ENCODE results near the gene TMEM88.

TMEM88 gene

DNA sequence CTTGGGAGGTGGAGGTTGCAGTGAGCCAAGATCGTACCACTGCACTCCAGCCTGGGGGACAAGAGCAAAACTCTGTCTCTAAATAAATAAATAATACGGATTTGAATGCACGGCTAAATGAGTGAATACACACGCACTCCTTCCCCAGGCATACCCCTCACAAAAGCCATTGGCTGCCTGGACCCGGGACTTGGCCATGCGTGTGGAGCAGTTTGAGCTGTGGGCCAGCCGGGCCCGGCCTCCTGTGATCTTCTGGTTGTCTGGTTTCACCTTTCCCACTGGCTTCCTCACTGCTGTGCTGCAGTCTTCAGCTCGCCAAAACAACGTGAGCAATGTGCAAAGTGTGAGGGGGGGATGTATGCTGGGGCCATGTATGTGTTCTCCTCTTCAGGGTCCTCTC, 22.4 kb upstream of the TMEM88 start:
- CTCF ChIA-PET, result interaction anchor here (0.7 to 4.6 kb wide), 10 partner anchors 11 to 225 kb away, joined by 3 to 29 read pairs (median 4); partner anchors contain the start of genes CYB5D1 and NAA38
- DNase-seq (ENCODE audit: extremely low spot score), result no peak
- POLR2A ChIA-PET, result no interaction called here
- TF ChIP-seq, protein P1, sequence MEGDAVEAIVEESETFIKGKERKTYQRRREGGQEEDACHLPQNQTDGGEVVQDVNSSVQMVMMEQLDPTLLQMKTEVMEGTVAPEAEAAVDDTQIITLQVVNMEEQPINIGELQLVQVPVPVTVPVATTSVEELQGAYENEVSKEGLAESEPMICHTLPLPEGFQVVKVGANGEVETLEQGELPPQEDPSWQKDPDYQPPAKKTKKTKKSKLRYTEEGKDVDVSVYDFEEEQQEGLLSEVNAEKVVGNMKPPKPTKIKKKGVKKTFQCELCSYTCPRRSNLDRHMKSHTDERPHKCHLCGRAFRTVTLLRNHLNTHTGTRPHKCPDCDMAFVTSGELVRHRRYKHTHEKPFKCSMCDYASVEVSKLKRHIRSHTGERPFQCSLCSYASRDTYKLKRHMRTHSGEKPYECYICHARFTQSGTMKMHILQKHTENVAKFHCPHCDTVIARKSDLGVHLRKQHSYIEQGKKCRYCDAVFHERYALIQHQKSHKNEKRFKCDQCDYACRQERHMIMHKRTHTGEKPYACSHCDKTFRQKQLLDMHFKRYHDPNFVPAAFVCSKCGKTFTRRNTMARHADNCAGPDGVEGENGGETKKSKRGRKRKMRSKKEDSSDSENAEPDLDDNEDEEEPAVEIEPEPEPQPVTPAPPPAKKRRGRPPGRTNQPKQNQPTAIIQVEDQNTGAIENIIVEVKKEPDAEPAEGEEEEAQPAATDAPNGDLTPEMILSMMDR (IDR thresholded peaks at IDR 0.05; ENCODE audit: control extremely low read depth, extremely low read depth, low read depth, missing control alignments), result no peak

GRCh38 chr17:7833011-7833794, 21.7 kb upstream of the TMEM88 start:
- DNase-seq (ENCODE audit: extremely low spot score), result no peak
- CTCF ChIA-PET, result interaction anchor here (0.8 to 4.6 kb wide), 16 partner anchors 8 to 224 kb away, joined by 3 to 29 read pairs (median 4); partner anchors contain the start of genes CYB5D1 and NAA38
- TF ChIP-seq, protein P1 (IDR thresholded peaks at IDR 0.05; ENCODE audit: control extremely low read depth, extremely low read depth, low read depth, missing control alignments), result no peak
- POLR2A ChIA-PET, result no interaction called here

GRCh38 chr17:7833795-7834541, 20.9 kb upstream of the TMEM88 start, which contains the start of gene KDM6B:
Gene KDM6B (plus strand): TSS chr17:7834217. CDS start chr17:7845555, 11,338 bp downstream.
- TF ChIP-seq, protein P1 (IDR thresholded peaks at IDR 0.05; ENCODE audit: control extremely low read depth, extremely low read depth, low read depth, missing control alignments), result no peak
- CTCF ChIA-PET, result interaction anchor here (0.8 to 4.6 kb wide), 18 partner anchors 9 to 224 kb away, joined by 3 to 29 read pairs (median 4); partner anchors contain the start of genes CNTROB, NAA38 and TRAPPC1
- DNase-seq (ENCODE audit: extremely low spot score), result peak; percentile 93
- POLR2A ChIA-PET, result no interaction called here

DNA sequence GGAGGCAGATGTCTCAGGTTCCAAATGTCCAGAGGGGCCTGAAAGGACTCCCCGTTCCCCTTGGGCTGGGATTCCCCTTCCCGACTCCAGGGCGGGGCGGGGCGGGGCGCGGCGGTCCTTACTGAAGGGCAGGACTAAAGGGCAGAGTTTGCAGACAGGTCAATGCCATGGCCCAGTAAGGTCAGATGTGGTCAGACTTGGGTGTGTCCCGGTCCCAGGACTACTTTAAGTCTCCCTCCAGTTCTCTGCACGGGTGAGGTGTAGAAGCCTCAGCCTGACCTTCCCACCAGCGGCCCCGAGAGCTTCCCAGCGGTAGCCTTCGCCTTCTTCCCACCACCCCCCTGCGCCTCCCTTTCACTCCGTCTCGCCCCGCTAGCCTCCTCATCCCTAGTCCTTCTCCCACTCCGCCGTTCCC, 20.3 kb upstream of the TMEM88 start:
- TF ChIP-seq, protein P1 (IDR thresholded peaks at IDR 0.05; ENCODE audit: control extremely low read depth, extremely low read depth, low read depth, missing control alignments), result no peak
- no peak for DNase-seq (ENCODE audit: extremely low spot score)
- ChIA-PET CTCF (interaction anchor here (0.7 to 4.6 kb wide), 16 partner anchors 9 to 284 kb away, joined by 3 to 29 read pairs (median 4); partner anchors contain the start of genes CNTROB, NAA38 and TRAPPC1), POLR2A (interaction anchor here (0.6 to 1.1 kb wide), 2 partner anchors 23 to 338 kb away, joined by 3 read pairs; partner anchors contain the start of gene NAA38)

DNA sequence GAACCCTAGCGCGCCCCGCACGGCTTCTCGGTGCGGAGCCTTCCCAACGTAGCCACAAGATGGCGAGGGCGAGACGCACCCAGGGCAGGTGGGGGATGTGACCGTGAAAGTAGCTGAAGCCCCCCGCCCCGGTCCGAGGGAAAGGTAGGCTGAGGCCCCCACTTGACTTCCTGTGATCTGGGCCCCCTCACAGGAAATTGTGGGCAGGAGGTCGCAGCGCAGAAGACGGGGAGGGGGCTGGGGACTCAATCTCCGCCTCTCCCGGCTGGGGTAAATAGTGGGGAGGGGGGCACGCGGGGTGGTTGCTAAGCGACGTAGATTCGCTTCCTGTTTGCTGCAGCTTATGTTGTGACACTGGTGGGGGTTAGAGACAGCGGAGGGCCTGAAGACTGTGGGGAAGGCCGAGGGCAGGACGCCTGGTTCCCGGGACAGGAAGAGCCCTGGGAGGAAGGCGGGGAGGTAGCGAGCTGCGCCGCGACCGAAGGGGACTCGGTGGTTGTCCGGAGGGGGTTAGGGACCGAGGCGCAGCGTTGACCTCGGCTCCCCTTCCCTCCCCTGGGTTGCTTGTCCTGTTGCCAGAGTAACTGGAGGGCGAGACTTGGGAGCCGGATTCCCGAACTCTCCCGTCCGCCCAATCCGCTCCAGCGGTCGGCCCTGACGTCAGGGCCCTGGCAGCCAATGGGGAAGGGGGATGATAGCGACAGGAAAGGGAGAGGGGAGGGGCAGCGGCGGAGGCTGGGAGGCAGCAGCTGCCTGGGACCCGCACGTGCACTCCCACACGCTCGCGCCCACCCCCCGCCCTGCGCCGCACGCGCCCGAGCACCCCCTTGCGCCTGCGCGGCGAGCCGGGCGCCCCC, 19.7 kb upstream of the TMEM88 start:
- DNase-seq (ENCODE audit: extremely low spot score), result peak; percentile 92
- CTCF ChIA-PET, result interaction anchor here (0.7 to 4.6 kb wide), 18 partner anchors 10 to 284 kb away, joined by 3 to 29 read pairs (median 4); partner anchors contain the start of genes CNTROB, NAA38 and TRAPPC1
- TF ChIP-seq, protein P1 (IDR thresholded peaks at IDR 0.05; ENCODE audit: control extremely low read depth, extremely low read depth, low read depth, missing control alignments), result peak; percentile 95
- POLR2A ChIA-PET, result interaction anchor here (0.6 to 1.1 kb wide), 4 partner anchors 22 to 555 kb away, joined by 3 to 4 read pairs (median 3); partner anchors contain the start of gene NAA38

Data from GM10248 (cell line).